Activated CD4-positive, alpha-beta memory T cell treated with anti-CD3 and anti-CD28 coated beads, Interleukin-2, amount 10 ng/mL, durations not matched to agents 7 days and 5 days (primary cell): ENCODE data around the gene JPT1. TPM values are rescaled to one million over a fixed set of nuclear protein-coding genes. Genes with fewer than 3 reads are reported as not detected.

Experiments used
- CTCF ChIA-PET: fragments of 350-600 bp; sonication (Branson Sonifier 250); formaldehyde crosslinking; loops from one replicate; lab custom pipeline; 2021; ENCODE audit warnings: antibody characterized with exemption, inconsistent platforms; lab: Charles Lee
- POLR2A ChIA-PET: fragments of 350-600 bp; sonication (Branson Sonifier 250); formaldehyde crosslinking; loops from one replicate; lab custom pipeline; 2021; ENCODE audit warnings: antibody characterized with exemption; lab: Charles Lee
- DNase-seq: peaks from one replicate; pipeline ENCODE4 v3.0.0-alpha.2; 2020
- H3K27ac Mint-ChIP-seq: one replicate; pipeline ENCODE4 v1.8.0; 2021; ENCODE audit warnings: mild to moderate bottlenecking, mixed read lengths
- H3K27me3 Mint-ChIP-seq: one replicate; pipeline ENCODE4 v1.8.0; 2021; ENCODE audit warnings: mixed read lengths
- H3K36me3 Mint-ChIP-seq: one replicate; pipeline ENCODE4 v1.8.0; 2021; ENCODE audit warnings: low read depth, mixed read lengths
- H3K4me1 Mint-ChIP-seq: one replicate; pipeline ENCODE4 v1.8.0; 2021; ENCODE audit warnings: mixed read lengths
- H3K4me3 Mint-ChIP-seq: one replicate; pipeline ENCODE4 v1.8.0; 2021; ENCODE audit warnings: mild to moderate bottlenecking, mixed read lengths
- H3K9me3 Mint-ChIP-seq: one replicate; pipeline ENCODE4 v1.8.0; 2021; ENCODE audit warnings: mixed read lengths
- total RNA-seq, 2 experiments: library from RNA; stranded (reverse); gene quantifications; one replicate each; pipeline ENCODE4 v1.2.3, GENCODE V29; 2021

JPT1 gene
- 100 to 1,000 TPM; 305 to 329 TPM for total RNA-seq

DNA sequence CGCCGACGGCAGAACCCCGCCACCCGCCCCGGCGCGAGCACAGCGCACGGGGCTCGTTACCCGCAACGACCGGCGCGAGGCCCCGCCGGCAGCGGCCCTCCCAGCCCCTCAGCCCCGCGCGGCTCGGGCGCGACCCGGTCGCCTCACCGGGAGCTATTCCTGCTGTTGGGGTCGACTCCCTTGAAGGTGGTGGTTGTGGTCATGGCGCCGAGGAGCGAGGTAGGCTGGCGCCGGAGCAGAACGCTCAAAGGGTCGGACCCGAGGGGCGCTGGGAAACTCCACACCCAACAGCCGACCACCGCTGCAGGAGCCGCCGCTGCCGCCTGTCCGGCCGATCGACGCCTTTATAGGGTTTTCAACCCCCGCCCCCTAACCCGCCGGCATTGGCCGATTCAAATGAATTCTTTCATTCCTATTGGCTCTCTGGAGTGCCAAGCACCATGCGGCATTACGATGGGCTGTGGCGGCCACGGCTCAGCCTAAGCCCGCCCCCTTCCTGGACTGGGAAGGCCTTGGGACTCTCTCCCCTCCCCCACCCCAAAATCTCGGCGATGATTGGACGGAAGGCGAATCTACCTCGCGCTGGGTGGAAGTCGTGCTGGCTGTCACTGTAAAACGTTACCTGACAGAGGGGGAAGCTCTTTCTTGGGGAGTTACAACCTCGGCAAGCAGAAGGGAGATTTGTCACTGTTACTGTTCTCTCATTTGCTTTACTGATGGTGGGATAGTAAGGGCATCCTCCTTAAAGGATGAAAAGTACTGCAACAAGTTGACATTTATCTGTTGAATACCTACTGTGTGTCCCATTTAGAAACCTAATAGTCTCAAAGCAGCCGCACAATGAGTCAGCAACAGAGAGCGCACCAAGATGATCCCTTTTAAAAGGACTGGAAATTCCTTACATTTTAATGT is at the start of gene JPT1:
TSS of gene JPT1 (minus strand) at position 318 of the 912 bp plus-strand sequence. CDS start at position 203, 115 bp downstream.
- Mint-ChIP-seq H3K9me3 (no peaks in the 10 kb centered on the region), H3K27me3 (no peaks in the 10 kb centered on the region), H3K27ac (peak within 1 kb of the TSS; percentile 86), H3K36me3 (peaks cover 37% of the 10 kb centered on the region), H3K4me3 (peak within 1 kb of the TSS; percentile 93), H3K4me1 (peaks cover 41% of the 10 kb centered on the region)
- CTCF ChIA-PET: interaction anchor here (1.0 to 1.2 kb wide), 4 partner anchors 17 to 49 kb away, joined by 3 to 5 read pairs (median 3); no protein-coding TSS in a partner anchor
- POLR2A ChIA-PET: interaction anchor here (0.6 to 3.1 kb wide), 38 partner anchors 8 to 142 kb away, joined by 3 to 25 read pairs (median 6); partner anchors contain the start of genes ARMC7, GGA3, MIF4GD and MRPL58
- DNase-seq: peak; percentile 99

- POLR2A ChIA-PET: interaction anchor here (1.4 to 2.5 kb wide), 3 partner anchors 10 to 69 kb away, joined by 3 to 13 read pairs (median 9); partner anchors contain the start of genes NT5C and SUMO2
- no peaks in the 10 kb centered on the region for H3K36me3 Mint-ChIP-seq
- no peak overlapping the region for H3K4me3 Mint-ChIP-seq
- H3K9me3 Mint-ChIP-seq: no peaks in the 10 kb centered on the region
- no peak overlapping the region for H3K27ac Mint-ChIP-seq
- CTCF ChIA-PET: interaction anchor here (0.6 to 5.6 kb wide), 9 partner anchors 11 to 238 kb away, joined by 3 to 158 read pairs (median 13); partner anchors contain the start of gene MIF4GD
- peaks cover 1% of the 10 kb centered on the region for H3K27me3 Mint-ChIP-seq
- DNase-seq: no peak
- peaks cover 13% of the 10 kb centered on the region for H3K4me1 Mint-ChIP-seq
These were observed 45.7 kb upstream of the JPT1 start for GRCh38 chr17:75199886-75200618.

DNA sequence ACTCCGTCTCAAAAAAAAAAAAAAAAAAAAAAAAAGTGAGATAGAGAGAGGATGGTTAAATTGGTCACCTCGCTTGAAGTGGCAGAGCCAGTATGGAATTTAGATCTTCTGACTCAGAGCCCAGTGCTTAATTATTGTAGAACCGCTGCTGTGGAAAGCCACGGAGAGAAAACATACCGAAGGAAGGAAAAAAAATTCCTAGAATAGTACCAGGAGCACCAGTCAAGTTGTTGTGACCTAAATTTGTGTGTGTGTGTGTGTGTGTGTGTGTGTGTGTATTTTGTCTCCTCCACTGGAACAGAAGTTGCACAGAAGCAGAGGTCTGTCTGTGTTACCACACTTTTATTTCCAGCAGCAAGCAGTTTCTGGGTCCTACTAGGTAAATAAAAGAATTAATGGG is 40.6 kb upstream of the JPT1 start:
- CTCF ChIA-PET: no interaction called here
- no peaks in the 10 kb centered on the region for H3K9me3 Mint-ChIP-seq

GRCh38 chr17:75191584-75191983 is 37.3 kb upstream of the JPT1 start:
- ChIA-PET CTCF (interaction anchor here (0.5 to 8.1 kb wide), 7 partner anchors 8 to 120 kb away, joined by 3 to 80 read pairs (median 3); partner anchors contain the start of gene MIF4GD), POLR2A (interaction anchor here (1.4 to 2.0 kb wide), 3 partner anchors 8 to 18 kb away, joined by 3 to 9 read pairs (median 4); partner anchors contain the start of genes NUP85 and SUMO2)
- H3K27me3 Mint-ChIP-seq: no peaks in the 10 kb centered on the region
- no peak overlapping the region for H3K4me3 Mint-ChIP-seq
- H3K27ac Mint-ChIP-seq: no peak overlapping the region
- DNase-seq: no peak
- H3K36me3 Mint-ChIP-seq: no peaks in the 10 kb centered on the region
- no peaks in the 10 kb centered on the region for H3K9me3 Mint-ChIP-seq
- peaks cover 13% of the 10 kb centered on the region for H3K4me1 Mint-ChIP-seq

More for the DNA sequence above, 40.6 kb upstream of the JPT1 start:
- peaks cover 1% of the 10 kb centered on the region for H3K27me3 Mint-ChIP-seq
- H3K27ac Mint-ChIP-seq: no peak overlapping the region
- POLR2A ChIA-PET: no interaction called here
- H3K4me3 Mint-ChIP-seq: no peak overlapping the region
- no peaks in the 10 kb centered on the region for H3K36me3 Mint-ChIP-seq
- peaks cover 1% of the 10 kb centered on the region for H3K4me1 Mint-ChIP-seq
- DNase-seq: no peak

GRCh38 chr17:75188614-75189013 is 34.3 kb upstream of the JPT1 start:
- ChIA-PET CTCF (interaction anchor here (0.8 to 8.1 kb wide), 7 partner anchors 12 to 227 kb away, joined by 3 to 80 read pairs (median 5); partner anchors contain the start of gene NUP85), POLR2A (interaction anchor here (0.7 to 2.2 kb wide), 14 partner anchors 8 to 216 kb away, joined by 3 to 11 read pairs (median 6); partner anchors contain the start of genes HID1, JPT1, MIF4GD and NUP85)
- Mint-ChIP-seq H3K27ac (peak overlapping the region; percentile 86), H3K36me3 (no peaks in the 10 kb centered on the region), H3K4me1 (peaks cover 24% of the 10 kb centered on the region), H3K9me3 (no peaks in the 10 kb centered on the region), H3K4me3 (no peak overlapping the region), H3K27me3 (no peaks in the 10 kb centered on the region)
- no peak for DNase-seq

- Mint-ChIP-seq H3K27ac (peak overlapping the region; percentile 99), H3K4me1 (peaks cover 43% of the 10 kb centered on the region), H3K27me3 (no peaks in the 10 kb centered on the region), H3K9me3 (no peaks in the 10 kb centered on the region), H3K36me3 (peaks cover 23% of the 10 kb centered on the region), H3K4me3 (peak overlapping the region; percentile 74)
- ChIA-PET POLR2A (interaction anchor here (1.0 to 2.9 kb wide), 16 partner anchors 10 to 221 kb away, joined by 3 to 23 read pairs (median 5); partner anchors contain the start of genes ARMC7, GRB2, JPT1 and MIF4GD), CTCF (interaction anchor here (0.9 to 2.8 kb wide), 6 partner anchors 7 to 105 kb away, joined by 3 to 13 read pairs (median 6); partner anchors contain the start of genes NT5C and SLC25A19)
- no peak for DNase-seq
These were observed 29.9 kb upstream of the JPT1 start for GRCh38 chr17:75183999-75184884.

DNA sequence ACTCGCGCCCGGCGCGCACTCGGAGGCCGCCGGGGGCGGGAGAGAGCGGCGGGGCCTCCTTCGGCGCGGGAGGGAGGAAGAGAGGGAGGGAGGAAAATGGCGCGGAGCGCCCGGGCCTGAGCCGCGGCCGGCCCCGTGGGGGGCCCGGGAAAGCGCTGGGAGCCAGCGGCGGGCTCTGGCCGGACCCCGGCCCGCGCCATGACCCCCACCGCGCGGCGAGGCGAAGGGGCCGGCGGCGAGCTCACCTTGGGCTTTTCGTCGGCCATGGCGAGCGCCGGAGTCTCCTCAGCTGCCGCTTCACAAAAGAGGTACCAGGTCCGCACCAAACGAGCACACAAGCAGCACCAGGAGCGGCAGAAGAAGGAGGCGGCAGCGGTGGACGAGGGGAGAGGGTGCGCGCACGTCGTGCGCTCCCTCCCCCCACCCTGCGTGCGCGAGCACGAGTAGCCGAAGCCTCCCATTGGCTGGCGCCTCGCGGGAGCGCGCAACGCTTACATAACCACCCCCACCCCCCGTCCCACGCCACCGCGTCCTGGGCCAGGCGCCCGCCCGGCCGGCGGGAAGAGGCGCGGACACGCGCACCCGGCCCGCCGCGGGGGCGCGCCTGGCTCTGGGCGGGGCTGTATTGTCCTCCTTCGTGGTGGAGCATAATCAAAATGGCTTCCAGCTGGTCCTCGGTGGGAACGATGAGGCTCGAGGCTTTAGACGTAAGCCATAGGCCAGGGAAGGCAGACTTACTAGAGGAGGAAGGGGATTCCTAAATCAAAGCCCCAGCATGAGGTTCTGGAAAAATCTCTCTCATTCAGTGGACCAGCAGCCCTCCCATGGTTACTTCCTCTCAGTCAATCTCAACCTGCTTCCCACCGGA is 28.5 kb upstream of the JPT1 start, which contains the start of gene SUMO2:
TSS of gene SUMO2 (minus strand) at position 391 of the 868 bp plus-strand sequence. CDS start at position 266, 125 bp downstream.
- H3K27me3 Mint-ChIP-seq: no peaks in the 10 kb centered on the region
- H3K4me3 Mint-ChIP-seq: peak within 1 kb of the TSS; percentile 82
- H3K36me3 Mint-ChIP-seq: peaks cover 37% of the 10 kb centered on the region
- H3K9me3 Mint-ChIP-seq: no peaks in the 10 kb centered on the region
- peak within 1 kb of the TSS; percentile 99 for H3K27ac Mint-ChIP-seq
- peak; percentile 96 for DNase-seq
- POLR2A ChIA-PET: interaction anchor here (0.6 to 2.9 kb wide), 32 partner anchors 9 to 433 kb away, joined by 3 to 23 read pairs (median 4); partner anchors contain the start of genes ARMC7, CDR2L, FDXR and GGA3
- H3K4me1 Mint-ChIP-seq: peaks cover 45% of the 10 kb centered on the region
- CTCF ChIA-PET: interaction anchor here (0.6 to 2.8 kb wide), 8 partner anchors 9 to 127 kb away, joined by 3 to 13 read pairs (median 4); partner anchors contain the start of genes NT5C and SLC25A19

DNA sequence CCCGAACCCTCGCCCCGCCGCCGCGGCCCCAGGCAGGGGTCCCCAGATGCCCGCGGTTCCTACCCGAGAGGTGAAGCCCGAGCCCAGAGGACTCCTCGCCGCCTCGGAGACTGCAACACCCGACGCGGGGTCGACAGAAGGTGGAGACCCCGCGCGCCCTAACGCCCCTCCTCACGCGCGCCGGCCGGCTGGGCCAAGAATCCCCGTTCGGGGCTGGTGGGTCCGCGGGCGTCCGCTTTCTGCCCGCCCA is 27.9 kb upstream of the JPT1 start:
- H3K4me3 Mint-ChIP-seq: peak overlapping the region; percentile 82
- POLR2A ChIA-PET: interaction anchor here (1.0 to 2.9 kb wide), 14 partner anchors 8 to 433 kb away, joined by 3 to 23 read pairs (median 5); partner anchors contain the start of genes ARMC7, JPT1, MRPL58 and NUP85
- H3K27me3 Mint-ChIP-seq: no peaks in the 10 kb centered on the region
- peak overlapping the region; percentile 78 for H3K27ac Mint-ChIP-seq
- CTCF ChIA-PET: no interaction called here
- H3K4me1 Mint-ChIP-seq: peaks cover 45% of the 10 kb centered on the region
- H3K9me3 Mint-ChIP-seq: no peaks in the 10 kb centered on the region
- H3K36me3 Mint-ChIP-seq: peaks cover 37% of the 10 kb centered on the region
- DNase-seq: no peak

DNA sequence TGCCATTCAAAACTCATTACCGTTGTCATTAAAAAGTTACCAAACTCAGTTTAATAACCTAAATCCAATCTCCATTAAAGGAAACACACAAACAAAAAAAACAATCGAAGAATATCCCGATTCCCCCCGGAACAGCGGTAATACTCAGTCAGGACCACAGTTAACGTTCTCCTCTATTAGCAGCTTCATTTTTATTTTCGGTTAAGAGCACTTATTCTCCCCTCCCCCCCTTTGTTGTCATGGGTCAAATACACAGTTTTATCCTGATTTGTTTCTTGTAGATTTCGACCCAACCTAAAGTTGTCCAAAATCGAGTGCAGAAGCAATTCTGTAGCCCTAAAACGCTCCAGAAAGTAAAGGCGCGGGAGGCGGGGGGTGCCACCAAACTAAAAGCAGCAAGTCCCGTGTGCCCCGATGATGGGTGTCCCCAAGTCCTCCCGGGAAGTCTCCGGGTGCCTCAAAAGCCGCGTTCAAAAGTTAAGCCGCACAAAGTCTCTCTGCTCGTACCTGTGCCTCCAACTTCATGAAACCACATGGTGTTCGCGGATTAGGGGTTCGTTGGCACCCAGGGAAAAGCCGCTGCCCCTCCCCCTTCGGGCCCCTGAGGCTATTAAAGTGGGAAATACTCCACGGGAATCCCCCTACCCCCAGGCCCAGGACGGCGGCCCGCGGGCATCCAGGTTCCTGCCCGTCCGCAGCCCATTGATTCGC is 27.5 kb upstream of the JPT1 start:
- Mint-ChIP-seq H3K36me3 (peaks cover 38% of the 10 kb centered on the region), H3K4me3 (peak overlapping the region; percentile 82), H3K9me3 (no peaks in the 10 kb centered on the region), H3K4me1 (peaks cover 46% of the 10 kb centered on the region), H3K27me3 (no peaks in the 10 kb centered on the region), H3K27ac (peak overlapping the region; percentile 78)
- ChIA-PET POLR2A (interaction anchor here (0.6 to 2.9 kb wide), 20 partner anchors 8 to 169 kb away, joined by 3 to 23 read pairs (median 5); partner anchors contain the start of genes ARMC7, GGA3, JPT1 and MRPS7), CTCF (interaction anchor here (0.5 to 2.4 kb wide), 6 partner anchors 10 to 220 kb away, joined by 3 to 19 read pairs (median 6); partner anchors contain the start of gene MRPL58)
- peak; percentile 51 for DNase-seq

- Mint-ChIP-seq H3K4me3 (peak overlapping the region; percentile 82), H3K36me3 (peaks cover 44% of the 10 kb centered on the region), H3K27me3 (no peaks in the 10 kb centered on the region), H3K9me3 (no peaks in the 10 kb centered on the region), H3K27ac (peak overlapping the region; percentile 78), H3K4me1 (peaks cover 50% of the 10 kb centered on the region)
- ChIA-PET CTCF (interaction anchor here (0.5 to 2.4 kb wide), 10 partner anchors 9 to 219 kb away, joined by 3 to 19 read pairs (median 4); partner anchors contain the start of genes MIF4GD and MRPL58), POLR2A (interaction anchor here (0.6 to 2.3 kb wide), 16 partner anchors 8 to 81 kb away, joined by 3 to 13 read pairs (median 5); partner anchors contain the start of genes ARMC7, GGA3, JPT1 and MRPS7)
- DNase-seq: no peak
These were observed 26.8 kb upstream of the JPT1 start for GRCh38 chr17:75181110-75181509.
